ENCODE measurements around the gene MACROD1. TPM values are rescaled to one million over a fixed set of nuclear protein-coding genes. Genes with fewer than 3 reads are reported as not detected.

MACROD1 gene
- total and polyA plus RNA-seq, 2 of the 13 experiments (the other 11 are each of a cell fraction or from before 2014, with no cell fraction given) = 23.1 to 34.5 TPM

- TF ChIP-seq ZNF737 (CRISPR knock-in tag; IDR thresholded peaks at IDR 0.05; ENCODE audit: borderline replicate concordance) = no peak
- TF ChIP-seq, protein P1, sequence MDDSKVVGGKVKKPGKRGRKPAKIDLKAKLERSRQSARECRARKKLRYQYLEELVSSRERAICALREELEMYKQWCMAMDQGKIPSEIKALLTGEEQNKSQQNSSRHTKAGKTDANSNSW (CRISPR knock-in tag; IDR thresholded peaks at IDR 0.05; ENCODE audit: borderline replicate concordance) = no peak
- TF ChIP-seq ZFY (CRISPR knock-in tag; IDR thresholded peaks at IDR 0.05) = peak; percentile 78
- TF ChIP-seq HNF4A (CRISPR knock-in tag; IDR thresholded peaks at IDR 0.05) = peak; percentile 69
- no peak; the same call in 1 of the 2 replicates for TF ChIP-seq KMT2B (CRISPR knock-in tag; IDR thresholded peaks at IDR 0.05)
- peak; percentile 80 for TF ChIP-seq SAP130 (CRISPR knock-in tag; IDR thresholded peaks at IDR 0.05; ENCODE audit: low read depth)
- no peak for TF ChIP-seq ZNF24 (IDR thresholded peaks at IDR 0.05)
- no peak for TF ChIP-seq IRX3 (CRISPR knock-in tag; IDR thresholded peaks at IDR 0.05; ENCODE audit: borderline replicate concordance, low read depth)
- peak; percentile 63 for TF ChIP-seq BORCS8-MEF2B (CRISPR knock-in tag; IDR thresholded peaks at IDR 0.05)
- TF ChIP-seq, protein P2, sequence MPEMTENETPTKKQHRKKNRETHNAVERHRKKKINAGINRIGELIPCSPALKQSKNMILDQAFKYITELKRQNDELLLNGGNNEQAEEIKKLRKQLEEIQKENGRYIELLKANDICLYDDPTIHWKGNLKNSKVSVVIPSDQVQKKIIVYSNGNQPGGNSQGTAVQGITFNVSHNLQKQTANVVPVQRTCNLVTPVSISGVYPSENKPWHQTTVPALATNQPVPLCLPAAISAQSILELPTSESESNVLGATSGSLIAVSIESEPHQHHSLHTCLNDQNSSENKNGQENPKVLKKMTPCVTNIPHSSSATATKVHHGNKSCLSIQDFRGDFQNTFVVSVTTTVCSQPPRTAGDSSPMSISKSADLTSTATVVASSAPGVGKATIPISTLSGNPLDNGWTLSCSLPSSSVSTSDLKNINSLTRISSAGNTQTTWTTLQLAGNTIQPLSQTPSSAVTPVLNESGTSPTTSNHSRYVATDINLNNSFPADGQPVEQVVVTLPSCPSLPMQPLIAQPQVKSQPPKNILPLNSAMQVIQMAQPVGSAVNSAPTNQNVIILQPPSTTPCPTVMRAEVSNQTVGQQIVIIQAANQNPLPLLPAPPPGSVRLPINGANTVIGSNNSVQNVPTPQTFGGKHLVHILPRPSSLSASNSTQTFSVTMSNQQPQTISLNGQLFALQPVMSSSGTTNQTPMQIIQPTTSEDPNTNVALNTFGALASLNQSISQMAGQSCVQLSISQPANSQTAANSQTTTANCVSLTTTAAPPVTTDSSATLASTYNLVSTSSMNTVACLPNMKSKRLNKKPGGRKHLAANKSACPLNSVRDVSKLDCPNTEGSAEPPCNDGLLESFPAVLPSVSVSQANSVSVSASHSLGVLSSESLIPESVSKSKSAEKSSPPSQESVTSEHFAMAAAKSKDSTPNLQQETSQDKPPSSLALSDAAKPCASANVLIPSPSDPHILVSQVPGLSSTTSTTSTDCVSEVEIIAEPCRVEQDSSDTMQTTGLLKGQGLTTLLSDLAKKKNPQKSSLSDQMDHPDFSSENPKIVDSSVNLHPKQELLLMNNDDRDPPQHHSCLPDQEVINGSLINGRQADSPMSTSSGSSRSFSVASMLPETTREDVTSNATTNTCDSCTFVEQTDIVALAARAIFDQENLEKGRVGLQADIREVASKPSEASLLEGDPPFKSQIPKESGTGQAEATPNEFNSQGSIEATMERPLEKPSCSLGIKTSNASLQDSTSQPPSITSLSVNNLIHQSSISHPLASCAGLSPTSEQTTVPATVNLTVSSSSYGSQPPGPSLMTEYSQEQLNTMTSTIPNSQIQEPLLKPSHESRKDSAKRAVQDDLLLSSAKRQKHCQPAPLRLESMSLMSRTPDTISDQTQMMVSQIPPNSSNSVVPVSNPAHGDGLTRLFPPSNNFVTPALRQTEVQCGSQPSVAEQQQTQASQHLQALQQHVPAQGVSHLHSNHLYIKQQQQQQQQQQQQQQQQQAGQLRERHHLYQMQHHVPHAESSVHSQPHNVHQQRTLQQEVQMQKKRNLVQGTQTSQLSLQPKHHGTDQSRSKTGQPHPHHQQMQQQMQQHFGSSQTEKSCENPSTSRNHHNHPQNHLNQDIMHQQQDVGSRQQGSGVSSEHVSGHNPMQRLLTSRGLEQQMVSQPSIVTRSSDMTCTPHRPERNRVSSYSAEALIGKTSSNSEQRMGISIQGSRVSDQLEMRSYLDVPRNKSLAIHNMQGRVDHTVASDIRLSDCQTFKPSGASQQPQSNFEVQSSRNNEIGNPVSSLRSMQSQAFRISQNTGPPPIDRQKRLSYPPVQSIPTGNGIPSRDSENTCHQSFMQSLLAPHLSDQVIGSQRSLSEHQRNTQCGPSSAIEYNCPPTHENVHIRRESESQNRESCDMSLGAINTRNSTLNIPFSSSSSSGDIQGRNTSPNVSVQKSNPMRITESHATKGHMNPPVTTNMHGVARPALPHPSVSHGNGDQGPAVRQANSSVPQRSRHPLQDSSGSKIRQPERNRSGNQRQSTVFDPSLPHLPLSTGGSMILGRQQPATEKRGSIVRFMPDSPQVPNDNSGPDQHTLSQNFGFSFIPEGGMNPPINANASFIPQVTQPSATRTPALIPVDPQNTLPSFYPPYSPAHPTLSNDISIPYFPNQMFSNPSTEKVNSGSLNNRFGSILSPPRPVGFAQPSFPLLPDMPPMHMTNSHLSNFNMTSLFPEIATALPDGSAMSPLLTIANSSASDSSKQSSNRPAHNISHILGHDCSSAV (CRISPR knock-in tag; IDR thresholded peaks at IDR 0.05; ENCODE audit: borderline replicate concordance) = no peak
- no peak for TF ChIP-seq HOMEZ (CRISPR knock-in tag; IDR thresholded peaks at IDR 0.05; ENCODE audit: low read depth)
- TF ChIP-seq, protein P3, sequence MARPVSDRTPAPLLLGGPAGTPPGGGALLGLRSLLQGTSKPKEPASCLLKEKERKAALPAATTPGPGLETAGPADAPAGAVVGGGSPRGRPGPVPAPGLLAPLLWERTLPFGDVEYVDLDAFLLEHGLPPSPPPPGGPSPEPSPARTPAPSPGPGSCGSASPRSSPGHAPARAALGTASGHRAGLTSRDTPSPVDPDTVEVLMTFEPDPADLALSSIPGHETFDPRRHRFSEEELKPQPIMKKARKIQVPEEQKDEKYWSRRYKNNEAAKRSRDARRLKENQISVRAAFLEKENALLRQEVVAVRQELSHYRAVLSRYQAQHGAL (CRISPR knock-in tag; IDR thresholded peaks at IDR 0.05; ENCODE audit: not compliant biosample characterization) = no peak
- peak; percentile 90 for TF ChIP-seq HNF1B (CRISPR knock-in tag; IDR thresholded peaks at IDR 0.05)
- TF ChIP-seq, protein P4, sequence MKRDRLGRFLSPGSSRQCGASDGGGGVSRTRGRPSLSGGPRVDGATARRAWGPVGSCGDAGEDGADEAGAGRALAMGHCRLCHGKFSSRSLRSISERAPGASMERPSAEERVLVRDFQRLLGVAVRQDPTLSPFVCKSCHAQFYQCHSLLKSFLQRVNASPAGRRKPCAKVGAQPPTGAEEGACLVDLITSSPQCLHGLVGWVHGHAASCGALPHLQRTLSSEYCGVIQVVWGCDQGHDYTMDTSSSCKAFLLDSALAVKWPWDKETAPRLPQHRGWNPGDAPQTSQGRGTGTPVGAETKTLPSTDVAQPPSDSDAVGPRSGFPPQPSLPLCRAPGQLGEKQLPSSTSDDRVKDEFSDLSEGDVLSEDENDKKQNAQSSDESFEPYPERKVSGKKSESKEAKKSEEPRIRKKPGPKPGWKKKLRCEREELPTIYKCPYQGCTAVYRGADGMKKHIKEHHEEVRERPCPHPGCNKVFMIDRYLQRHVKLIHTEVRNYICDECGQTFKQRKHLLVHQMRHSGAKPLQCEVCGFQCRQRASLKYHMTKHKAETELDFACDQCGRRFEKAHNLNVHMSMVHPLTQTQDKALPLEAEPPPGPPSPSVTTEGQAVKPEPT (CRISPR knock-in tag; IDR thresholded peaks at IDR 0.05; ENCODE audit: low read depth) = no peak
- peak; percentile 64; the same call in 1 of the 2 replicates for TF ChIP-seq CBFB (CRISPR knock-in tag; IDR thresholded peaks at IDR 0.05)
Observed at GRCh38 chr11:64007629-64008282, 158.2 kb downstream of the MACROD1 start (continued).

Measured in HepG2 (cell line).